Measurements from ENCODE around the gene PCED1B. TPM values are rescaled to one million over a fixed set of nuclear protein-coding genes. Genes with fewer than 3 reads are reported as not detected.
A peak's percentile ranks its signal among the peaks of the same experiment; 100 is the strongest.
"Not testable (repeated sequence)": the region's sequence is repeated elsewhere in the genome, so short reads cannot be mapped to it uniquely, and the experiment has no call there.

The PCED1B gene
- total RNA-seq, 1 donor from 2014 or later = 49.9 TPM

GRCh38 chr12:47273191-47273626 lies 193.8 kb downstream of the PCED1B start:
- Mint-ChIP-seq H3K27me3 (ENCODE audit: low read depth) (no peaks in the 10 kb centered on the region), H3K36me3 (ENCODE audit: low read depth) (no peaks in the 10 kb centered on the region), H3K27ac (peak overlapping the region; percentile 8), H3K4me1 (ENCODE audit: low read depth) (peaks cover 83% of the 10 kb centered on the region), H3K9me3 (peaks cover 4% of the 10 kb centered on the region), H3K4me3 (ENCODE audit: low read depth) (no peak overlapping the region)
- DNase-seq (ENCODE audit: low spot score) = no peak
- intact Hi-C loops (cut with micrococcal nuclease) = loop anchor here (10.0 kb wide), 1 partner anchor 612 kb away; no protein-coding TSS in a partner anchor

- peak overlapping the region; percentile 4 for H3K27ac Mint-ChIP-seq
- no peak overlapping the region for H3K4me3 Mint-ChIP-seq (ENCODE audit: low read depth)
- H3K36me3 Mint-ChIP-seq (ENCODE audit: low read depth) = no peaks in the 10 kb centered on the region
- DNase-seq (ENCODE audit: low spot score) = no peak
- intact Hi-C loops (cut with micrococcal nuclease) = loop anchor here (10.0 kb wide), 1 partner anchor 610 kb away; no protein-coding TSS in a partner anchor
- H3K9me3 Mint-ChIP-seq = no peaks in the 10 kb centered on the region
- H3K27me3 Mint-ChIP-seq (ENCODE audit: low read depth) = no peaks in the 10 kb centered on the region
- peaks cover 80% of the 10 kb centered on the region for H3K4me1 Mint-ChIP-seq (ENCODE audit: low read depth)
Measured at GRCh38 chr12:47274760-47275159, 195.3 kb downstream of the PCED1B start.

- no peaks in the 10 kb centered on the region for H3K9me3 Mint-ChIP-seq
- no peaks in the 10 kb centered on the region for H3K36me3 Mint-ChIP-seq (ENCODE audit: low read depth)
- peak overlapping the region; percentile 81 for H3K27ac Mint-ChIP-seq
- no peaks in the 10 kb centered on the region for H3K27me3 Mint-ChIP-seq (ENCODE audit: low read depth)
- H3K4me1 Mint-ChIP-seq (ENCODE audit: low read depth) = peaks cover 74% of the 10 kb centered on the region
- intact Hi-C loops (cut with micrococcal nuclease) = loop anchor here (2.0 to 10.0 kb wide), 4 partner anchors 59 to 609 kb away; no protein-coding TSS in a partner anchor
- DNase-seq (ENCODE audit: low spot score) = no peak
- H3K4me3 Mint-ChIP-seq (ENCODE audit: low read depth) = no peak overlapping the region
Measured at GRCh38 chr12:47276253-47276620, 196.8 kb downstream of the PCED1B start.

- peak; percentile 65 for DNase-seq (ENCODE audit: low spot score)
- H3K27me3 Mint-ChIP-seq (ENCODE audit: low read depth) = no peaks in the 10 kb centered on the region
- intact Hi-C loops (cut with micrococcal nuclease) = loop anchor here (2.0 to 10.0 kb wide), 4 partner anchors 60 to 608 kb away; no protein-coding TSS in a partner anchor
- H3K36me3 Mint-ChIP-seq (ENCODE audit: low read depth) = no peaks in the 10 kb centered on the region
- peaks cover 74% of the 10 kb centered on the region for H3K4me1 Mint-ChIP-seq (ENCODE audit: low read depth)
- peak overlapping the region; percentile 81 for H3K27ac Mint-ChIP-seq
- no peaks in the 10 kb centered on the region for H3K9me3 Mint-ChIP-seq
- H3K4me3 Mint-ChIP-seq (ENCODE audit: low read depth) = peak overlapping the region; percentile 48
Measured at GRCh38 chr12:47276621-47277309, 197.3 kb downstream of the PCED1B start.

GRCh38 chr12:47277972-47278448 lies 198.6 kb downstream of the PCED1B start:
- Mint-ChIP-seq H3K27me3 (ENCODE audit: low read depth) (no peaks in the 10 kb centered on the region), H3K9me3 (no peaks in the 10 kb centered on the region), H3K36me3 (ENCODE audit: low read depth) (no peaks in the 10 kb centered on the region), H3K27ac (peak overlapping the region; percentile 86), H3K4me1 (ENCODE audit: low read depth) (peaks cover 77% of the 10 kb centered on the region), H3K4me3 (ENCODE audit: low read depth) (no peak overlapping the region)
- intact Hi-C loops (cut with micrococcal nuclease) = loop anchor here (2.0 to 10.0 kb wide), 4 partner anchors 61 to 607 kb away; no protein-coding TSS in a partner anchor
- no peak for DNase-seq (ENCODE audit: low spot score)

GRCh38 chr12:47279758-47280157 lies 200.3 kb downstream of the PCED1B start:
- intact Hi-C loops (cut with micrococcal nuclease) = loop anchor here (5.0 to 10.0 kb wide), 2 partner anchors 197 to 605 kb away; no protein-coding TSS in a partner anchor
- H3K9me3 Mint-ChIP-seq; H3K36me3 Mint-ChIP-seq (ENCODE audit: low read depth); H3K27me3 Mint-ChIP-seq (ENCODE audit: low read depth); H3K4me3 Mint-ChIP-seq (ENCODE audit: low read depth); DNase-seq (ENCODE audit: low spot score); H3K27ac Mint-ChIP-seq: not testable (repeated sequence)
- H3K4me1 Mint-ChIP-seq (ENCODE audit: low read depth) = peaks cover 74% of the 10 kb centered on the region

GRCh38 chr12:47280543-47281300 lies 201.3 kb downstream of the PCED1B start:
- H3K9me3 Mint-ChIP-seq = no peaks in the 10 kb centered on the region
- no peak for DNase-seq (ENCODE audit: low spot score)
- intact Hi-C loops (cut with micrococcal nuclease) = loop anchor here (1.0 to 5.0 kb wide), 2 partner anchors 22 to 198 kb away; no protein-coding TSS in a partner anchor
- H3K27me3 Mint-ChIP-seq (ENCODE audit: low read depth) = no peaks in the 10 kb centered on the region
- H3K4me3 Mint-ChIP-seq (ENCODE audit: low read depth) = no peak overlapping the region
- H3K36me3 Mint-ChIP-seq (ENCODE audit: low read depth) = no peaks in the 10 kb centered on the region
- peaks cover 66% of the 10 kb centered on the region for H3K4me1 Mint-ChIP-seq (ENCODE audit: low read depth)
- peak overlapping the region; percentile 84 for H3K27ac Mint-ChIP-seq

- DNase-seq (ENCODE audit: low spot score) = no peak
- no peaks in the 10 kb centered on the region for H3K27me3 Mint-ChIP-seq (ENCODE audit: low read depth)
- no peaks in the 10 kb centered on the region for H3K36me3 Mint-ChIP-seq (ENCODE audit: low read depth)
- peak overlapping the region; percentile 84 for H3K27ac Mint-ChIP-seq
- intact Hi-C loops (cut with micrococcal nuclease) = loop anchor here (1.0 to 5.0 kb wide), 4 partner anchors 21 to 199 kb away; no protein-coding TSS in a partner anchor
- H3K4me1 Mint-ChIP-seq (ENCODE audit: low read depth) = peaks cover 57% of the 10 kb centered on the region
- H3K4me3 Mint-ChIP-seq (ENCODE audit: low read depth) = no peak overlapping the region
- no peaks in the 10 kb centered on the region for H3K9me3 Mint-ChIP-seq
Measured at GRCh38 chr12:47281667-47282171, 202.3 kb downstream of the PCED1B start.

- H3K27me3 Mint-ChIP-seq (ENCODE audit: low read depth) = no peaks in the 10 kb centered on the region
- H3K36me3 Mint-ChIP-seq (ENCODE audit: low read depth) = no peaks in the 10 kb centered on the region
- H3K4me3 Mint-ChIP-seq (ENCODE audit: low read depth) = no peak overlapping the region
- intact Hi-C loops (cut with micrococcal nuclease) = loop anchor here (2.0 to 5.0 kb wide), 3 partner anchors 67 to 200 kb away; no protein-coding TSS in a partner anchor
- no peak for DNase-seq (ENCODE audit: low spot score)
- peak overlapping the region; percentile 82 for H3K27ac Mint-ChIP-seq
- H3K9me3 Mint-ChIP-seq = no peaks in the 10 kb centered on the region
- peaks cover 53% of the 10 kb centered on the region for H3K4me1 Mint-ChIP-seq (ENCODE audit: low read depth)
Measured at GRCh38 chr12:47282206-47282605, 202.8 kb downstream of the PCED1B start.

Other genes with a start within 250 kb of the PCED1B start
- gene AMIGO2, start 338 bp downstream of the PCED1B start, total RNA-seq = 10.7 and 11.1 TPM in 2 replicates

Measured in activated T-helper 2 cell treated with anti-CD3 and anti-CD28 coated beads, Interferon-gamma antibody, Interleukin-2, Interleukin-4, amounts not matched to agents 10 μg/mL and 5 μg/mL and 100 μg/mL, durations not matched to agents 14 hours and 24 hours and 36 hours (primary cell).